HCT116 (cell line): Measurements from ENCODE around the gene PAX7. TPM values are rescaled to one million over a fixed set of nuclear protein-coding genes. Genes with fewer than 3 reads are reported as not detected.

Source experiments
- ATAC-seq: fragments of 200-7000 bp; cut with Tn5 transposase; 2 replicates; pipeline ENCODE4 v1.9.1; 2020; ENCODE audit warnings: mild to moderate bottlenecking, moderate library complexity
- BruUV-seq: library from RNA; stranded (reverse); fragments of 400-500 nt; replicated peaks from 2 replicates; lab custom pipeline; 2021; lab: Mats Ljungman, UMichigan
- CTCF ChIA-PET: fragments of 300-600 bp; sonication (Branson Sonifier 250); formaldehyde crosslinking; loops from one replicate; lab custom pipeline; 2021; ENCODE audit warnings: antibody characterized with exemption; lab: Charles Lee
- POLR2A ChIA-PET: fragments of 300-600, 350-600 bp; sonication (Branson Sonifier 250); formaldehyde crosslinking; loops from one replicate; lab custom pipeline; 2021; ENCODE audit warnings: antibody characterized with exemption; lab: Charles Lee
- RAD21 ChIA-PET, 2 experiments: fragments of 300-600 bp; sonication (Branson Sonifier 250); formaldehyde crosslinking; loops; one replicate each; lab custom pipeline; 2023; ENCODE audit warnings: low total read pairs in 2 of 2; ENCODE audit not compliant: uncharacterized antibody in 2 of 2, unreplicated experiment in 2 of 2, low non-redundant PET in 1 of 2; lab: Charles Lee
- DNase-seq: peaks from one replicate; pipeline ENCODE4 v3.0.0-alpha.2; 2010; ENCODE audit warnings: low read depth, low spot score
- H2AFZ ChIP-seq: fragments of 200-600 bp; shearing (Covaris generic), sonication (generic); 2 replicates; pipeline ENCODE4 v1.6.1; 2017; ENCODE audit warnings: low read depth, mixed run types, mixed read lengths, antibody characterized with exemption, low read length; ENCODE audit not compliant: poor library complexity, severe bottlenecking
- H3K27ac ChIP-seq: 2 replicates; pipeline ENCODE4 v1.5.1; 2012; ENCODE audit warnings: low read depth, low read length
- H3K27me3 ChIP-seq: fragments of 200-600 bp; sonication (generic); 2 replicates; pipeline ENCODE4 v1.6.1; 2016; ENCODE audit warnings: mixed run types, low read length, mixed read lengths; ENCODE audit not compliant: insufficient read depth
- H3K36me3 ChIP-seq, 2 experiments: fragments of 200-500 bp in 1 of 2; fragments of 200-600 bp in 1 of 2; sonication (Bioruptor generic) in 1 of 2; sonication (generic) in 1 of 2; 2 replicates each; pipeline versions ENCODE4 v1.5.1 to v1.6.1; 2014 to 2016; ENCODE audit warnings: low read length in 2 of 2, inconsistent platforms in 1 of 2, mixed read lengths in 1 of 2, mixed run types in 1 of 2; ENCODE audit not compliant: insufficient read depth in 2 of 2, control insufficient read depth in 1 of 2
- H3K4me1 ChIP-seq, 2 experiments: fragments of 200-600 bp in 1 of 2; sonication (generic) in 1 of 2; 2 replicates each; pipeline versions ENCODE4 v1.5.1 to v1.6.1; 2012 to 2017; ENCODE audit warnings: low read length in 2 of 2, inconsistent platforms in 1 of 2, mild to moderate bottlenecking in 1 of 2, mixed read lengths in 1 of 2, mixed run types in 1 of 2, moderate library complexity in 1 of 2; ENCODE audit not compliant: insufficient read depth in 2 of 2, control insufficient read depth in 1 of 2
- H3K4me2 ChIP-seq: fragments of 200-600 bp; sonication (generic); 2 replicates; pipeline ENCODE4 v1.6.1; 2017; ENCODE audit warnings: mixed run types, low read length, mixed read lengths
- H3K4me3 ChIP-seq, 2 experiments: fragments of 200-600 bp in 1 of 2; sonication (generic) in 1 of 2; replicated peaks in 1 of 2; 2 replicates each; pipeline ENCODE4 v1.5.1; 2011 to 2016; ENCODE audit warnings: low read length in 2 of 2, control low read depth in 1 of 2, low read depth in 1 of 2, mild to moderate bottlenecking in 1 of 2, mixed read lengths in 1 of 2, mixed run types in 1 of 2
- H3K79me2 ChIP-seq: fragments of 200-600 bp; sonication (generic); 2 replicates; pipeline ENCODE4 v1.6.1; 2017; ENCODE audit warnings: mild to moderate bottlenecking, mixed run types, low read length, moderate library complexity, mixed read lengths; ENCODE audit not compliant: insufficient read depth
- H3K9ac ChIP-seq: fragments of 200-600 bp; sonication (generic); 2 replicates; pipeline ENCODE4 v1.6.1; 2016; ENCODE audit warnings: low read length, mixed read lengths
- H3K9me2 ChIP-seq: fragments of 200-600 bp; sonication (generic), shearing (Covaris generic); 2 replicates; pipeline ENCODE4 v1.6.1; 2017; ENCODE audit warnings: mixed run types, mild to moderate bottlenecking, moderate library complexity; ENCODE audit not compliant: insufficient read depth
- H3K9me3 ChIP-seq, 2 experiments: fragments of 200-500 bp in 1 of 2; fragments of 200-600 bp in 1 of 2; sonication (Bioruptor generic) in 1 of 2; sonication (generic) in 1 of 2; 2 replicates each; pipeline ENCODE4 v1.6.1; 2014 to 2017; ENCODE audit warnings: low read length in 2 of 2, mixed read lengths in 2 of 2, inconsistent platforms in 1 of 2, low read depth in 1 of 2, mild to moderate bottlenecking in 1 of 2, mixed run types in 1 of 2, moderate library complexity in 1 of 2; ENCODE audit not compliant: control insufficient read depth in 1 of 2, insufficient read depth in 1 of 2
- H4K20me1 ChIP-seq: fragments of 200-600 bp; sonication (generic), shearing (Covaris generic); 2 replicates; pipeline ENCODE4 v1.6.1; 2017; ENCODE audit warnings: mixed run types, mild to moderate bottlenecking, moderate library complexity; ENCODE audit not compliant: insufficient read depth
- ATF3 ChIP-seq: IDR thresholded peaks from 2 replicates; pipeline ENCODE4 v1.6.1; 2012
- CBX3 ChIP-seq: IDR thresholded peaks from 2 replicates; pipeline ENCODE4 v1.6.1; 2012; ENCODE audit warnings: low read depth
- ELF1 ChIP-seq: IDR thresholded peaks from 2 replicates; pipeline ENCODE4 v1.6.1; 2012; ENCODE audit warnings: low read depth, borderline replicate concordance
- EZH2 ChIP-seq: fragments of 200-600 bp; sonication (generic); IDR thresholded peaks from 2 replicates; pipeline ENCODE4 v1.6.1; 2017; ENCODE audit warnings: antibody characterized with exemption, mixed run types
- MAX ChIP-seq: IDR thresholded peaks from 2 replicates; pipeline ENCODE4 v1.6.1; 2012
- POLR2A ChIP-seq: IDR thresholded peaks from 2 replicates; pipeline ENCODE4 v1.7.0; 2011; ENCODE audit warnings: borderline replicate concordance; ENCODE audit not compliant: insufficient read depth, insufficient read length; ENCODE audit errors: extremely low read depth
- SRF ChIP-seq: IDR thresholded peaks from 2 replicates; pipeline ENCODE4 v1.6.1; 2012; ENCODE audit warnings: low read depth
- YY1 ChIP-seq: IDR thresholded peaks from 2 replicates; pipeline ENCODE4 v1.6.1; 2011; ENCODE audit warnings: low read length, low read depth, moderate library complexity, mild to moderate bottlenecking; ENCODE audit not compliant: insufficient replicate concordance; ENCODE audit errors: extremely low read depth
- ZBTB33 ChIP-seq: IDR thresholded peaks from 2 replicates; pipeline ENCODE4 v1.6.1; 2011; ENCODE audit warnings: mild to moderate bottlenecking, low read length, moderate library complexity; ENCODE audit not compliant: insufficient replicate concordance; ENCODE audit errors: extremely low read depth
- intact Hi-C: fragments of 100-400 bp; cut with micrococcal nuclease; formaldehyde crosslinking; loops from 2 replicates; pipeline ENCODE4 v1.10.0; 2022
- total RNA-seq: library from RNA; stranded (reverse); gene quantifications from one replicate; pipeline ENCODE4 v1.2.1, GENCODE V29; 2021; ENCODE audit not compliant: unreplicated experiment

Gene PAX7
- total RNA-seq, 1 experiment from 2014 or later = not detected

- H3K9ac ChIP-seq = no peak overlapping the region
- TF ChIP-seq ZBTB33 = no peak
- no peak for TF ChIP-seq EZH2
- no peak for TF ChIP-seq ATF3
- no peak for TF ChIP-seq YY1
- no peak for TF ChIP-seq SRF
- no peak for TF ChIP-seq ELF1
- no peak for TF ChIP-seq CBX3
- TF ChIP-seq POLR2A = no peak
- TF ChIP-seq MAX = no peak
- RAD21 ChIA-PET = no interaction called here
- no peak overlapping the region for H2AFZ ChIP-seq
- H3K27me3 ChIP-seq = no peaks in the 10 kb centered on the region; the same call in 1 of the 2 replicates
- no peaks in the 10 kb centered on the region for H3K36me3 ChIP-seq
- H4K20me1 ChIP-seq = no peaks in the 10 kb centered on the region
- BruUV-seq = no TSS peak
- no peak for DNase-seq
- ATAC-seq = no peak
- no peak overlapping the region for H3K4me2 ChIP-seq
- intact Hi-C loops = no loop called here
- no peak overlapping the region for H3K27ac ChIP-seq
- CTCF ChIA-PET = no interaction called here
- no peak overlapping the region for H3K4me3 ChIP-seq
- no peaks in the 10 kb centered on the region for H3K9me2 ChIP-seq
- no peaks in the 10 kb centered on the region; a peak in 1 of 4 replicates for H3K4me1 ChIP-seq
- H3K79me2 ChIP-seq = no peaks in the 10 kb centered on the region
- no peaks in the 10 kb centered on the region for H3K9me3 ChIP-seq
- POLR2A ChIA-PET = no interaction called here
Measured at GRCh38 chr1:18662286-18662639, 31.6 kb downstream of the PAX7 start.
